ENCODE measurements around the gene PRAMEF6. TPM values are rescaled to one million over a fixed set of nuclear protein-coding genes. Genes with fewer than 3 reads are reported as not detected.
"Not testable (repeated sequence)": the region's sequence is repeated elsewhere in the genome, so short reads cannot be mapped to it uniquely, and the experiment has no call there.

Gene PRAMEF6
- total RNA-seq, result not detected
- polyA plus RNA-seq, result not detected

DNA sequence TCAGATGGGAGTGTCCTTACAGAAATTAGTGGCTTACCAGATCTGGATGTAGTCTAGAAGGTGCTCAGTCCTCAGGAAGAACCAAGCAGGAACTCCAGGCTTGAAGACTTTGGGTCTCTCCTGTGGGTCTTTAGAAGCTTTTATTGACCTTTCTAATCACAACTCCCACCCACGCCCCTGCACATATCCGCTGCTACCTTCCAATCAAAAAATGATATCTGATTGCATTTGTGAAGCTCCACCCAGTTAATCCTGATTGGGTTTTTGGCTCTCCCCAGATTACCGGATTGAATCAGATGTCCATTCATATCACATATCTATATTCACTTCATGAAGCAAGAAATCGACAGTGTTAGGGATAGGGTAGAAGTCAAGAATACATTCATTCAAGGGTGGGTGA lies at the start of gene PRAMEF6:
TSS of gene PRAMEF6 (minus strand) at position 101 of the 400 bp plus-strand sequence. CDS start 5,062 bp downstream, outside the sequence.
- H3K4me1 Mint-ChIP-seq; ATAC-seq (ENCODE audit: low read depth in 2 of 2); H3K36me3 ChIP-seq (ENCODE audit: control insufficient read depth, insufficient read depth, low read length); H3K27me3 ChIP-seq (ENCODE audit: control insufficient read depth, insufficient read depth, low read length); H3K27me3 Mint-ChIP-seq; DNase-seq; H3K4me1 ChIP-seq (ENCODE audit: control insufficient read depth, insufficient read depth, low read length, poor library complexity, severe bottlenecking); H3K4me3 Mint-ChIP-seq; H3K9me3 ChIP-seq (ENCODE audit: control insufficient read depth in 2 of 2, low read length in 2 of 2); H3K27ac ChIP-seq (ENCODE audit: insufficient read depth, low read length, poor library complexity, severe bottlenecking); H3K9me3 Mint-ChIP-seq; H3K27ac Mint-ChIP-seq; H3K4me3 ChIP-seq (ENCODE audit: low read depth, low read length); H3K36me3 Mint-ChIP-seq: not testable (repeated sequence)

DNA sequence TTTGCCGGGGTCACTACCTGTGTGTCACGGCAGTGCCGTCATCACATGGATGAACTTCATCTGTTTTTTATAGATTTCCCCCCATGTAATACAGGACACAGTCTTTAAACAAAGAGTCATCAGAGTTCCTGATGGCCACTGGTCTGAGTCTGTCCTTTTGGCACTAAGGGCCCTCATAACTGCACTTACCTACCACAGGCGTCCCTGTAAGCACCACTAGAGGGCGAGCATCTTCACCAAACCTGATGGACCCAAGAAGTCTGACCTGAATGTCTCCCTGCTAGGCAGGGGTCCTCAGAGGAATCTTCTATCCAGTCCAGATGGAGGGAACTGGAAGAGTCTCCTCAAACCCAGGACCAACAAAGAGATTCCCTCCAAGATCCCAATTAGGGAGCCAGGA lies 23.0 kb downstream of the PRAMEF6 start:
- H3K27ac ChIP-seq (ENCODE audit: insufficient read depth, low read length, poor library complexity, severe bottlenecking); H3K27ac Mint-ChIP-seq; H3K9me3 ChIP-seq (ENCODE audit: control insufficient read depth in 2 of 2, low read length in 2 of 2); H3K27me3 Mint-ChIP-seq; H3K27me3 ChIP-seq (ENCODE audit: control insufficient read depth, insufficient read depth, low read length); DNase-seq; H3K4me1 ChIP-seq (ENCODE audit: control insufficient read depth, insufficient read depth, low read length, poor library complexity, severe bottlenecking); ATAC-seq (ENCODE audit: low read depth in 2 of 2); H3K4me3 Mint-ChIP-seq; H3K36me3 ChIP-seq (ENCODE audit: control insufficient read depth, insufficient read depth, low read length); H3K36me3 Mint-ChIP-seq; H3K4me1 Mint-ChIP-seq; H3K4me3 ChIP-seq (ENCODE audit: low read depth, low read length); H3K9me3 Mint-ChIP-seq: not testable (repeated sequence)

DNA sequence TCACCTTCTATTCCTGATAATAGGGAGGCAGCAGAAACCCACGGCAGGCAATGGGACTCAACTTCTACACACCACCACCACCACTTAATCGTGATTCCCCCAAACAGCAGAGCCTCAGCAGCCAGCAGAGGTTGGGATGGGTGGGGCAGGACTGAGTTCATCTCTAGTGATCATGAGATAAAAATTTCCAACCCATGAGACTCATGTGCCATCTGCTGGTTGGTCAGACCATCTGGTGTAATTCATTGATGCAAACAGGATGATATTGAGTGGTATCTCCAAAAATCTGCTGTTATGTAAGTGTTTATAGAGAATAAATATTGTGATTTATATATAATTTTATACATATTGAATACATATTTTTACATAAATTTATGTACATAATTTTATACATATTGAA lies 25.6 kb downstream of the PRAMEF6 start:
- DNase-seq; H3K27me3 ChIP-seq (ENCODE audit: control insufficient read depth, insufficient read depth, low read length); H3K36me3 ChIP-seq (ENCODE audit: control insufficient read depth, insufficient read depth, low read length); H3K4me1 ChIP-seq (ENCODE audit: control insufficient read depth, insufficient read depth, low read length, poor library complexity, severe bottlenecking); H3K27ac ChIP-seq (ENCODE audit: insufficient read depth, low read length, poor library complexity, severe bottlenecking); H3K27ac Mint-ChIP-seq; H3K27me3 Mint-ChIP-seq; H3K4me3 Mint-ChIP-seq; ATAC-seq (ENCODE audit: low read depth in 2 of 2); H3K4me1 Mint-ChIP-seq; H3K36me3 Mint-ChIP-seq; H3K4me3 ChIP-seq (ENCODE audit: low read depth, low read length); H3K9me3 ChIP-seq (ENCODE audit: control insufficient read depth in 2 of 2, low read length in 2 of 2); H3K9me3 Mint-ChIP-seq: not testable (repeated sequence)

DNA sequence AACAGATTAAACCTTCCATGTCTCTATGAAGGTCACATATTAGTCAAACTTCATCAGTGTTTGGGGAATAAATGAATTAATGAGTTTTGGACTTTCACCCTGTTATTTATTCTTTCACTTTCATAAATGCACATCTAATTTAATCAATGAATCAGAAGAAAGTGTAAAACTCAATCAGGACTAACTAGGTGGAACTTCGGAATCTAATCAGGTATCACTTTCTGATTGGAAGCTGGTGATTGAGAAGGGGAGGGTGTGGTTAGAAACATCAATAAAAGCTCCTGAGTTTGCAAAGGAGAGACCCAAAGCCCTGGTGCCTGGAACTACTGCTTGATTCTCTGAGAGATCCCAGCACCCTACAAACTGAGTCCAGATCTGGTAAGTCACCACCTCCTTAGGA lies 31.1 kb downstream of the PRAMEF6 start, which contains the start of gene PRAMEF7:
TSS of gene PRAMEF7 (plus strand) at position 301 of the 400 bp plus-strand sequence. CDS start 1,083 bp downstream, outside the sequence.
- H3K27me3 ChIP-seq (ENCODE audit: control insufficient read depth, insufficient read depth, low read length); H3K9me3 Mint-ChIP-seq; H3K4me3 ChIP-seq (ENCODE audit: low read depth, low read length); H3K4me1 ChIP-seq (ENCODE audit: control insufficient read depth, insufficient read depth, low read length, poor library complexity, severe bottlenecking); H3K27ac Mint-ChIP-seq; H3K27me3 Mint-ChIP-seq; H3K4me3 Mint-ChIP-seq; H3K36me3 ChIP-seq (ENCODE audit: control insufficient read depth, insufficient read depth, low read length); ATAC-seq (ENCODE audit: low read depth in 2 of 2); H3K36me3 Mint-ChIP-seq; DNase-seq; H3K9me3 ChIP-seq (ENCODE audit: control insufficient read depth in 2 of 2, low read length in 2 of 2); H3K4me1 Mint-ChIP-seq; H3K27ac ChIP-seq (ENCODE audit: insufficient read depth, low read length, poor library complexity, severe bottlenecking): not testable (repeated sequence)

DNA sequence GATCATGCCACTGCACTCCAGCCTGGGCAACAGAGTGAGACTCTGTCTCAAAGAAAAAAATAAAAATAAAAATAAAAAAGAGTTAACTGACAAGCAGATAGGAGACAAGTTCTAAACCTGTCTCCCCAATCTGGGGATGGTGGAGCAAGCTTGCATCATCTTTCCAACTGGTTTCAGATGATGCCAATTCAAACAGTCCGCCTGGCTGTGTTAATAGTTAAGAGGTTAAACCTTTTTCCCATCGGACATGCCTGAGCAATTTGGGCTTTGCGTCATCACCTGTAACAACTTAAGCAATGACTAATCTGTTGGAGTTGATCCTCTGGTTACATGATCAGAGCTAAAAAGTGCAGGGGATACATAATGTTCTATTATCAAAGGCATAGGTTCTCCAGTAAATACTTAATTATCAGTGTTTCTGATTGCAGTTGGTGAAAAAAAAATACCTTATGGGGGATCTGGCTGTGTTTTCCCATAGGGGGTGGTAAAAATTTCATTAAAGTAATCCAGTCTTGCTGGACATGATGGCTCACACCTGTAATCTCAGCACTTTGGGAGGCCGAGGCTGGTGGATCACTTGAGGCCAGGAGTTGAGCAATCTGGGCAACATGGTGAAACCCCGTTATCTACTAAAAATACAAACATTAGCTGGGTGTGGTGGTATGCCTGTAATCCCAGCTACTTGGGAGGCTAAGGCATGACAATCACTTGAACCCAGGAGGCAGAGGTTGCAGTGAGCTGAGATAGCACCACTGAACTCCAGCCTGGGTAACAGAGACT lies 43.4 kb downstream of the PRAMEF6 start:
- H3K4me1 Mint-ChIP-seq; H3K27me3 ChIP-seq (ENCODE audit: control insufficient read depth, insufficient read depth, low read length); H3K4me1 ChIP-seq (ENCODE audit: control insufficient read depth, insufficient read depth, low read length, poor library complexity, severe bottlenecking); H3K9me3 ChIP-seq (ENCODE audit: control insufficient read depth in 2 of 2, low read length in 2 of 2); H3K36me3 ChIP-seq (ENCODE audit: control insufficient read depth, insufficient read depth, low read length); H3K4me3 ChIP-seq (ENCODE audit: low read depth, low read length); H3K27ac Mint-ChIP-seq; H3K27me3 Mint-ChIP-seq; H3K36me3 Mint-ChIP-seq; H3K4me3 Mint-ChIP-seq; DNase-seq; H3K9me3 Mint-ChIP-seq; ATAC-seq (ENCODE audit: low read depth in 2 of 2); H3K27ac ChIP-seq (ENCODE audit: insufficient read depth, low read length, poor library complexity, severe bottlenecking): not testable (repeated sequence)

DNA sequence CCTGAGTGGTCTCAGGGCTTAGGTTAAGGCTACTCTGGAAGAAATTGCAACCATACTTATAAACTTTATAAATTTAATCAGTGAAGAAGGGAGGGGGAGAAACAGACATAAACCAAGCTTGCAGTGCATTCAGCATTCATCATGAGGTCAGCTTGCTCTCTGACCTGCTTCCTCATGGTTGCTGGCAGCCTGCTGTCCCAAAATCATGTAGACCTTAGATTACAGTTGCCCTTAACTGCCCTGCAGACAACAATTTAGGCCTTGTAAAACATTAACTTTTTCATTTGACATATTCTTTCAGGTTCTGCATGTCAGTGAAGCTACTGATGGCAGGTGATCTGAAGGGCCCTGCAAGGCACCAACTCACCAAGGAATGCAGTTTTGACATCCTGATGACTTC lies 48.2 kb downstream of the PRAMEF6 start:
- H3K4me3 Mint-ChIP-seq; H3K4me3 ChIP-seq (ENCODE audit: low read depth, low read length); ATAC-seq (ENCODE audit: low read depth in 2 of 2); H3K4me1 ChIP-seq (ENCODE audit: control insufficient read depth, insufficient read depth, low read length, poor library complexity, severe bottlenecking); H3K36me3 ChIP-seq (ENCODE audit: control insufficient read depth, insufficient read depth, low read length); H3K9me3 Mint-ChIP-seq; H3K4me1 Mint-ChIP-seq; H3K27ac Mint-ChIP-seq; H3K27me3 ChIP-seq (ENCODE audit: control insufficient read depth, insufficient read depth, low read length); H3K36me3 Mint-ChIP-seq; DNase-seq; H3K27ac ChIP-seq (ENCODE audit: insufficient read depth, low read length, poor library complexity, severe bottlenecking); H3K9me3 ChIP-seq (ENCODE audit: control insufficient read depth in 2 of 2, low read length in 2 of 2); H3K27me3 Mint-ChIP-seq: not testable (repeated sequence)

DNA sequence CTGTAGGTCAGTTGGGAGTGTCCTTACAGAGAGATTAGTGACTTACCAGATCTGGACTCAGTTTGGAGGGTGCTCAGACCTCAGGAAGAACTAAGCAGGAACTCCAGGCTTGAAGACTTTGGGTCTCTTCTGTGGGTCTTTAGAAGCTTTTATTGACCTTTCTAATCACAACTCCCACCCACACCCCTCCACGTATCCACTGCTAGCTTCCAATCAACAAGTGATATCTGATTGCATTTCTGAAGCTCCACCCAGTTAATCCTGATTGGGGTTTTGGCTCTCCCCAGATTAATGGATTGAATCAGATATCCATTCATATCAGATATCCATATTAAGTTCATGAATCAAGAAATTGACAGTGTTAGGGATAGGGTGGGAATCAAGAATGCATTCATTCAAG lies 49.2 kb downstream of the PRAMEF6 start, which contains the start of gene PRAMEF10:
TSS of gene PRAMEF10 (minus strand) at position 101 of the 400 bp plus-strand sequence. CDS start 2,423 bp downstream, outside the sequence.
- DNase-seq; H3K27ac ChIP-seq (ENCODE audit: insufficient read depth, low read length, poor library complexity, severe bottlenecking); H3K27ac Mint-ChIP-seq; ATAC-seq (ENCODE audit: low read depth in 2 of 2); H3K9me3 ChIP-seq (ENCODE audit: control insufficient read depth in 2 of 2, low read length in 2 of 2); H3K27me3 ChIP-seq (ENCODE audit: control insufficient read depth, insufficient read depth, low read length); H3K36me3 Mint-ChIP-seq; H3K4me3 ChIP-seq (ENCODE audit: low read depth, low read length); H3K36me3 ChIP-seq (ENCODE audit: control insufficient read depth, insufficient read depth, low read length); H3K4me1 ChIP-seq (ENCODE audit: control insufficient read depth, insufficient read depth, low read length, poor library complexity, severe bottlenecking); H3K27me3 Mint-ChIP-seq; H3K9me3 Mint-ChIP-seq; H3K4me3 Mint-ChIP-seq; H3K4me1 Mint-ChIP-seq: not testable (repeated sequence)

Data from CD4-positive, CD25-positive, alpha-beta regulatory T cell (primary cell).